Measurements from ENCODE around the gene MSANTD1.

Gene MSANTD1

DNA sequence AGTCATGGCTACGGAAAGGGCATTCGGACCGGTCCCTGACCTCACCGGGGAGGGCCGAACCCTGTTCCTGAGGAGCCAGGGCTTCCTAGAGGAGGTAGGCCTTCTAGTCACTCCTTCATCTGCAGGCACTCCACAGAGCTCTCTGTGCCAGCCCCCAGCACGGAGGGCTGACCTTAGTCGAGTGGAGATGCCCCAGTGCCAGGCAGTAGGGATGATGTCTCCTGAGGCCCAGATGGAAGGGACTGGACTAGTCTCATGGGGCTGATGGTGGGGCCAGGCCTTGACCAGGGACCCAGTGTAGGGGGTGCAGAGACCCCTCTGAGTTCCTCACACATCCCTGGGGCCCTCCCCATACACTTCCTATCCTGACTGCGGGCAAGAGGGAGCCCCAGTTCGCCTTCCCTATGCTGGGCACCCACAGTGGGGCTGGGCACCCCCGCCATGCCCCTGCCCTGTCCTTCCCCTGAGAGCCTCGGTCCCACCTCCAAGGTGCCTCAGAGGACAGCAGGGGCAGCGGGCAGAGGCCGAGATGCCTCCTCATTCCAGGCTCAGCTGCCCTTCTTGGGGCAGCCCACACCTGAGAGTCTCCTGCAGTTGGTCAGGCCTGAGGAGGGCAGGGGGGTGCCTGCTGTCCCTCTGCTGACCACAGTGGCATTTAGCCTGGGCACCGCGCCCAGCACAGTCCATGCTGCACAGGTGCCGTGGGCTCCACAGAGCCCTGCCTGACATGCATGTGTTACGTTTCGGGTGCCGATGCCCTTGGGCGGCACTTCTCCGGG lies 1.4 kb upstream of the MSANTD1 start:
- no peak for DNase-seq (ENCODE audit: low read depth, low spot score)

GRCh38 chr4:3248178-3248480 lies 830 bp upstream of the MSANTD1 start:
- no peak for DNase-seq (ENCODE audit: low read depth, low spot score)

- no peak for DNase-seq (ENCODE audit: low read depth, low spot score)
Observed at GRCh38 chr4:3249711-3250437, 915 bp downstream of the MSANTD1 start.

GRCh38 chr4:3250438-3250955 lies 1.5 kb downstream of the MSANTD1 start:
- DNase-seq (ENCODE audit: low read depth, low spot score): no peak

DNA sequence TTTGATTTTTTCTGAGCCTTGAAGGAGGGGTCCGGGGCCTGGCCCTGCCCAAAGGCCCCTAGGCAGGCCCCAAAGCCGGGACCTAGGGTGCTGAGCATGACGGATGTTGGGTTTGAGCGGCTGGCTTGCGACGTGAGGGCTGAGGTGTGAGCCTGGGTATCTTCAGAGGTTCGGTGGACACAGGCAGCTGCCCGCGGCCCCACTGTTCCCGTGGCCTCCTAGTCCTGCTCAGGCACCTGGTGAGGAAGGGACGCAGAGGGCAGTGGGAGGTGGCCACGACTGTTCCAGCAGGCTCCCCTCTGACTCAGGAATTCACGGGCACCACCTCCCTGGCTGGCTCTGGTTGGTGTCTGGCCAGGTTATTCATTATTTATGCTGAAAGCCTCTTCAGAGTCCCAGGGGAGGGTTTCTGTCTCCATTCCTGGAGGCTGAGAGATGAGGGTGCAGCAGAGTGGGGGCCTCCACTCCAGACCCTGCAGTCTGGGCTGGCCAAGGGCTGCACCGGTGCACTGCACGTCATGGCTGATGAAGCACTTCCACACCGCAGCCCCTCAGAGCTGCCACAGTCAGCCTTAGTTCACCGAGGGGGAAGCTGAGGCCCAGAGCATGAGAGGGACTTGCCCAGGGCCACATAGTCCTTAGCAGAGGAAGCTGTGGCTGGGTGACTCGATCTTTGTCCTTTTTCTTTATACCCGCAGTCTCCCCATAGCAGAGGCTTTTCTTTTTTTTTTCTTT lies 2.2 kb downstream of the MSANTD1 start:
- DNase-seq (ENCODE audit: low read depth, low spot score): no peak

GRCh38 chr4:3251691-3252479 lies 2.9 kb downstream of the MSANTD1 start:
- no peak for DNase-seq (ENCODE audit: low read depth, low spot score)

- no peak for DNase-seq (ENCODE audit: low read depth, low spot score)
Observed at GRCh38 chr4:3252480-3252828, 3.5 kb downstream of the MSANTD1 start.

GRCh38 chr4:3252831-3253641 lies 4.1 kb downstream of the MSANTD1 start:
- no peak for DNase-seq (ENCODE audit: low read depth, low spot score)

DNA sequence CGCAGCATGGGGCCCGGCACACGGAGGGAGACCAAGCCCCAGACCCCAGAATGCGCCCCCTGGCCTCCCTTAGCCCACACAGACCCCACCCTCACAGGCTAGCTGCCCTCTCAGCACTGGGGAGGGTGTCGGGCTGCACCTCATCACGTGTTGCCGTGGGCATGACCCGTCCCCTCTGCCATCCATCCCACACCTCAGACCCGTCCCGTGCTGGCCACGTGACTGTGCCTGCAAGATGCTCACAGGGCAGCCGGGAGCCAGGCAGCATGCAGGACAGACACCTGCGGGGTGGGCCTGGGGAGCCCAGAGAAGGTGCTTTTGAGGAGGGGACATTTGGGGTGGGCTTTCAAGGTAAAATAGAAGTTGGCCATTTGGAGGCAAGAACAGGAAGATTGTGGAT lies 4.8 kb downstream of the MSANTD1 start:
- no peak for DNase-seq (ENCODE audit: low read depth, low spot score)

GRCh38 chr4:3254302-3255131 lies 5.6 kb downstream of the MSANTD1 start:
- DNase-seq (ENCODE audit: low read depth, low spot score): no peak

GRCh38 chr4:3255611-3256186 lies 6.7 kb downstream of the MSANTD1 start:
- DNase-seq (ENCODE audit: low read depth, low spot score): no peak

- no peak for DNase-seq (ENCODE audit: low read depth, low spot score)
Observed at GRCh38 chr4:3256230-3257102, 7.5 kb downstream of the MSANTD1 start.

DNA sequence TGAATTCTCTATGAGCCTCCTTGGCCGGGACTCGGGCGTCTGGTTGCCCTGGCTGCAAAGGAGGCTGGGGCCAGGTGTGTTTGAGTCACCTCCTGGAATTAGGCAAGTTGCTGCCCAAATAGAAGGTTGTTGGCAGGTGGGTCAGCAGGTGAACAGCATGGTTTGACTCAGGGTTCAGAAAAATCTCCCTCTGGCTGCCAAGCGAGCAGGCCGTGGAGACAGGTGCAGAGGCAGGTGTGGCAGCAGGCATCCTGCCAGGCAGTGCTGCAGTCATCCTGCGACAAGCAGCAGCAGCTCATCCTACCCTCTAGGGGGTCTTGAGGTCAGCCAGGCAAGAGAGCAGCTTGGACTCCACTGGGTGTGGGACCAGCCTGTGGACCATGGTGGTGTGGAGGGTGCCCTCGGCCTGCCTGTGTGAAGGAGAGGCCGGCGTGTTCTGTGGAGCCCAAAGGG lies 8.2 kb downstream of the MSANTD1 start:
- no peak for DNase-seq (ENCODE audit: low read depth, low spot score)

DNA sequence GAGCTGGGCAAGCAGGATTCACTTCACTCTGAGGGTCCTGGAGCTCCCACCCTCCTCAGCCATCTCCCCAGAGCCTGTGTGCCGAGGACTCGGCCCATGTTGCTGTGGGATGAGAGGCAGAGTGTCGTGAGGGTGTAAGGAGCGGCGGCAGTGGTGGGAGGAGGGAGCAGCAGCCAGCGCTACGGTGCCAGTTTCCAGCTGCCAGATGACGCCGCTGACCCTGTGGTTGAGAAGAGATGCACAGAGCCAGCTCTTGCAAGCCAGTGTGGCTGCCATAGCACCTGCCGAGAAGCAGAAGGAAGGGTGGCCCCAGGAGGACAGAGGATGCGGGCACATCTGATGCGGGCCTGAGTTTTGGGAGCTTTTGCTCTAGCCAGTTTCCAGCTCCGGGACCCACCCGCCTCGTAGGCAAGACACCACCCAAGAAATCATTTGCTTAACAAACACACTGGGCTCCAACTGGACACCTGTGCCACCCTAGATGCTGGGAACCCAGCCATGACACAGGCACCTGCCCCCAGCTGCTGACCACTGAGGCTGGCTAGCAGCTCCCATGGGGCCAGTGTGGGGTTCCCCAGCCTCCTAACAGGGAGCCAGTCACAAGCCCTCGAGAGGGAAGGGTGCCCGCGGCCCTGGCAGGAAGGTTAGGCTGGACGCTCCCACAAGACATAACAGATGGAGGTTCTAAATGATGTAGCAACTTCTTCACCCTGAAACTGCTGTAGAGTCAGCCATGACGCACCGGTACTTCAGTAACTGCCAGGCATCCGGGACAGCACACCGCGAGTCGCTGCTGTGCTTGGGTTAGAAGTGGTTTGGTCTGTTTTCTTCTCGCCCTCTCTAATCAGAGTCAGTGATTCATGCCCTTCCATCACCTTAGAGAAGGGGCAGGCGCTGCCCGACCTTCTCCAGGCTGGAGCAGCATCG lies 8.9 kb downstream of the MSANTD1 start:
- DNase-seq (ENCODE audit: low read depth, low spot score): no peak

GRCh38 chr4:3261411-3262207 lies 12.7 kb downstream of the MSANTD1 start:
- no peak for DNase-seq (ENCODE audit: low read depth, low spot score)

DNA sequence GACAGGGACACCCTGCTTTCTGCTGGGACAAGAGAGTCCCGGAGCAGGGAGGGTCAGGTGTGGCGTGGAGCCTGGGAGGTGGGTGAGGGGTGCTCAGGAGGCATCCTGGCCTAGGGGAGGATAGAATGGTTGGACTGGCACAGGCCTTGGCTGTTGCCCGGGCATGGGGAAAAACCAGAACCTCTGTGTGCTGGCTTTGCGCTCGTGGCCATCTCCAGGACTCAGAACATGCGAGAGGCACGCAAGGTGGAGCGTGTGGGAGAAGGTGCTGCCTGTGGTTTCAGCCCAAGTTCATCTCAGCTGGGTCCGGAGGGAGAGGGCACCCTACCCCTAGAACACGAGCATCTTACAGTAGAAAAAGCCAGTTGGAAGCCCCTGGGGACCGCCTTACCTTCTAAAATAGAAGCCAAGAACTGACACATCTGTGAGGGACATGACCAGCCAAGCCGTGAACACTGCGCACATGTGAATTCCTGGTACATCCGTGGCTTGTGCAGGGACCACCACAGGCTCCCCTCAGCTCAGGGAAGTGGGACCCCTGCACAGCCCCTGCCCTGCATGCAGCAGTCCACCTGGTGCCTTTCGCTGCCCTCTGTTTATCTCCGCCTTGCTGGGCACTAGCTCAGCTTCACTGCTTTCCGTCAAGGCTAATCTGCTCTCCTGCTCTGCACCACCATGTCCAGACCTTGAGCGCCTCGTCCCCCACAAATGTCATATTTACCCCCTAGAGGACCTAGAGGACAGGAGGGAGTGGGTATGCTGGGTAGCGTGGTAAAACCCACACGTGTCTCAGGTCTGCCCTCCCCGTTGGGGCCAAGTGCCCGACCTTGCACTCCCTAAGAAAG lies 13.5 kb downstream of the MSANTD1 start:
- no peak for DNase-seq (ENCODE audit: low read depth, low spot score)

All from iPS DF 19.7 (cell line).